Activated effector memory CD4-positive, alpha-beta T cell treated with anti-CD3 and anti-CD28 coated beads, Interleukin-2, amount 50 U/mL, for 16 hours (primary cell): ENCODE measurements around the gene TRAF2.
"Not testable (repeated sequence)": the region's sequence is repeated elsewhere in the genome, so short reads cannot be mapped to it uniquely, and the experiment has no call there.

ENCODE experiments used
- DNase-seq: peaks from one replicate; pipeline ENCODE4 v3.0.0-alpha.2; 2020

TRAF2 gene

DNA sequence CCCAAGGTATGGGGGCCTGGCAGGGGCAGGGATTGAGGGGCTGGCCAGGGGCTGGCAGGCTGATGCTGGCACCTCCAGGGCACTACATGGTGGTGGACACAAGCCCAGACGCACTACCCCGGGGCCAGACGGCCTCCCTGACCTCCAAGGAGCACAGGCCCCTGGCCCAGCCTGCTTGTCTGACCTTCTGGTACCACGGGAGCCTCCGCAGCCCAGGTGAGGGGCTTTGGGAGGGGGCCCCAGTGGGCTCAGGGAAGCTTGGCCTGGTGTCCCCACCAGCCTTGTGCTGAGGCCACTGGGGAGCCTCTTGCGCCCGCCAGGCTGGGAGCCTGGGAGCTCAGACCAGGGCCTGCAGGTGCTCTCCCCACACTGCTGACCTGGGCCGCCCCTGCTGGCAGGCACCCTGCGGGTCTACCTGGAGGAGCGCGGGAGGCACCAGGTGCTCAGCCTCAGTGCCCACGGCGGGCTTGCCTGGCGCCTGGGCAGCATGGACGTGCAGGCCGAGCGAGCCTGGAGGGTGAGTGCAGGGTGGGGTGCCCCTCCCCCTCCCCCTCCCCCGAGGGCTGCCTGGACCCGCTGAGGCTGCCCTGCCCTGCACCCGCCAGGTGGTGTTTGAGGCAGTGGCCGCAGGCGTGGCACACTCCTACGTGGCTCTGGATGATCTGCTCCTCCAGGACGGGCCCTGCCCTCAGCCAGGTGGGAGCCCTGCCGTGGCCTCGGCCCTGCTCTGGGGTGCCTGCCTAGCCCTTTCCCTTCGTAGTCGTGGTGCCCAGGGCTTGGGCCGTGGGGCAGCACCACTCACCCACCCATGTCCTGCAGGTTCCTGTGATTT is 28.5 kb upstream of the TRAF2 start:
- peak; percentile 61 for DNase-seq

- no peak for DNase-seq
These were observed 27.9 kb upstream of the TRAF2 start for GRCh38 chr9:136858452-136858843.

DNA sequence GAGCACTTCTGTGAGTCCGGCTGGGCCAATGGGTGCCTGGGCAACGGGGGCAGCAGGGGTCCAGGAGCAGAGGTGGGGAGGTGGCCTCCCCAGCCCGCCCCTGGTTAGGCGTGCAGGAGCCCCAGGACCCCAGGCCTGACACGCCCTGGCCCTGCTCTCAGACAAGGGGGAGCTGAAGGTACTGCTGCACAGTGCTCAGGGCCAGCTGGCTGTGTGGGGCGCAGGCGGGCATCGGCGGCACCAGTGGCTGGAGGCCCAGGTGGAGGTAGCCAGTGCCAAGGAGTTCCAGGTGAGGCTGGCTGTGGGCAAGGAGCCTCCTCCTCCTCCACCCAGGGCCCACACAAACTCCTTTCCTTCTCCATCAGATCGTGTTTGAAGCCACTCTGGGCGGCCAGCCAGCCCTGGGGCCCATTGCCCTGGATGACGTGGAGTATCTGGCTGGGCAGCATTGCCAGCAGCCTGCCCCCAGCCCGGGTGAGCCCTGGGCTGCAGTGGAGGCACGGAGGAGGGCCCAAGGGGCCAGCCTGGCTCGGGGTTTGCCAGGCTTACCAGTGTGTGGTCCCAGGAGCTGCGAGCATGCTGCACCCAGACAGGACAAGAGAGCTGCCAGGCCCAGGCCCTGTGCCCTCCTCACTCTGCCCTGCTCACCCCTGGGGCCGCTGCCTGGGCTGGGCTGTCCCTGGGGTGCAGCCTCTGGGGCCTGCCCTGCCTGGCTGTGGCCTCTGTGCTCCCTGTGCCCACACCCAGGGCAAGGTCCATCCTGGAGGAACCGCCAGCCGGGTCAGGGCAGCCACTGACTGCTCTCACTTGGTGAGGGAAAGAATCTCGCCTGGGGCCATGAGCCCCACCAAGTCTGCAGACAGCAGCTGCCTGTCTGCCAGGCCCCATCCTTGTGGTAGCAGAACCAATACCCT is 27.2 kb upstream of the TRAF2 start:
- DNase-seq, result no peak

GRCh38 chr9:136860529-136860928 is 25.8 kb upstream of the TRAF2 start:
- DNase-seq, result no peak

- DNase-seq, result no peak
These were observed 25.1 kb upstream of the TRAF2 start for GRCh38 chr9:136860933-136861873.

GRCh38 chr9:136861874-136862457 is 24.4 kb upstream of the TRAF2 start:
- no peak for DNase-seq

GRCh38 chr9:136862849-136863622 is 23.3 kb upstream of the TRAF2 start:
- no peak for DNase-seq

DNA sequence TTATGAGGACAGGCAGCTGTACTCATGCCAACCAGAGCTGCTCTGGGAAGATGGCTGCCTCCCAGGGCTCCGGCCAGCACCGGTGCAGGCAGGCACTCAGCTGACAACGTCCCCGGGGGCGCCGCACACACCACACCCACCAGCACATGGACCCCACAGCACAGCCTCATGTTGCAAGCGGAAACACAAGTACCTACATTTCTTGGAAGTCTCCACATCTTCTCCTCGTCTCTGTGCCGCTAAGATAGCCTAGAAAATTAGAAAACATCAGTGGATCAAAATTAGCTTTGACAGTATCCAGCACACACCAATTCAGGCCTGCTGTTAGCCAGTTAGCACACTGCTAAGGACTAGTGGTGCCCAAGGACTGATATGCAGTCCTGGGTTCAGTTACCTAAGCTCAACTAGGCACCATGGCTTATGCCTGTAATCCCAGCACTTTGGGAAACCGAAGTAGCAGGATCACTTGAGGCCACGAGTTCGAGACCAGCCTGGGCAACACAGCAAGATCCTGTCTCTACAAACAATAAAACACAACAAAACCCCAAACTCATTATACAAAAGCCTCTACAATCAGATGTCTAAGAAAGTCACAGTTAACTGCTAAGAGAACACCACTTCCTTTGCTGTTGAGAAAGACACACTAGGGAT is 22.6 kb upstream of the TRAF2 start:
- DNase-seq, result no peak

DNA sequence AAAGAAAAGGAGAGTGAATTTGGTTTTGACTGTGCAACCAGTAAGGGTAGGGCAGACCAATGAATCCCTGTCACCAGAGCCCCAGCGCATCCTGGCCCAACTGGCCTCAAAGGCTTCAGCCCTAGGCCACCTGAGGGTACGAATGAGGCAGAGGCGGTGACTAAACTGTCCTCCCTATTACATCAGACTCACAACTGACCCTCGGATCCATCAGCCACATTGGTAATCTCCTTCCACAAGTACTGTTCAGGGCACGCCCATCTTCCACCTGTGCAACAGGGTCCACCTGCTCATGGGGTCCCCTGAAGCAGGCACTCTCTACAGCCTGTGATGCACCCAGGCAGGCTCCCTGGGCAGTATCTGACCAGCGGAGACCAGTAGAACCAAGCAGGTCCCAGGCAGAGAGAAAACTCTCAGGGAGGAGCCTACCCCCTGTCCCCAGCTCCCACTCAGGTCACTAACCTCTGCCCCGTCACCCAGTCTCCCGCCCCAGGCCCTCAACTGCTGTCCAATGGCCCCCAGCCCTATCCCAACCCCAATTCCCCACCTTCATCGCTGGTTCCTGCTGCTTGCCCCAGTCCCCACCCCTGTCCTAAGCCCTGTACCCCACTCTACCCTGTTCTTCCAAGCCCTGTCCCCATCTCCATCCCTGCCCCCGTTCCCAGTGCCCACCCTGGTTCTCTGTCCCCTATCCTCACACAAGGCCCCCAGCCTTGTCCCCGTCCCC is 21.1 kb upstream of the TRAF2 start:
- DNase-seq, result no peak

- no peak for DNase-seq
These were observed 20.6 kb upstream of the TRAF2 start for GRCh38 chr9:136865768-136866103.

- peak; percentile 63 for DNase-seq
These were observed 19.4 kb upstream of the TRAF2 start for GRCh38 chr9:136866898-136867421.

DNA sequence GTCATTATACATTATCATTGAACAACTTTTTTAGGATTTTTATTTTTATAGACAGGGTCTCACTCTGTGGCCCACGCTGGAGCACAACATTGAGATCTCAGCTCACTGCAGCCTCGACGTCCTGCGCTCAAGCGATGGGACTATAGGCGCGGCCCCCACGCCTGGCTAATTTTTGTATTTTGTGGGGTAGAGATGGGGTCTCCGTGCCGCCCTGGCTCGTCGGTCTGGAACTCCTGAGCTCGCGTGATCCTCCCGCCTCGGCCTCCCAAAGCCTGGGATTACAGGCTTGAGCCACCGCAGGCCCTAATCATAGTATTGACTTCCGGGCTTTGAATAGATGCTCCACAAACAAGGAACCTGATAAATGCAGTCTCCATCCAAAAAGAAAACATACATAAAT is 18.8 kb upstream of the TRAF2 start:
- DNase-seq, result no peak

GRCh38 chr9:136867917-136868316 is 18.4 kb upstream of the TRAF2 start:
- no peak for DNase-seq

DNA sequence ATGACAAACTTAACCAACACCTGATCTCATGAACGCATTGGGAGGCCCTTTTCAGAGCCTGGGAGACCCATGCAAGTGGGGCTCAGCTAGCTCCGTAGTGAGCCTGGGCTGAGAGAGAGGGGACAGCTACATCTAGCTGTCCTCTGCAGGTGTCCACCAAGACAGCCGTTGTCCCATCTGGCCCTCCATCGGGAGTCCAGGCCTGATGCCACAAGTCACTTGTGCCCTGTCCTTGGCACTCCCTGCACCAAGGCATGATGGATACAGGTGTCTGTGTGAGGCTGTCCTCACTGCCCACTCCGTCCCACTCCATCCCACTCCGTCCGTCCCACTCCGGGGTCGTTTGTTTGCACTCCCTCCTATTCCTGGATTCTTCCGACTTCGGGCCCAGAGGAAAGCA is 17.7 kb upstream of the TRAF2 start:
- no peak for DNase-seq

GRCh38 chr9:136869611-136870010 is 16.7 kb upstream of the TRAF2 start:
- DNase-seq, result not testable (repeated sequence)

GRCh38 chr9:136875155-136875554 is 11.2 kb upstream of the TRAF2 start:
- DNase-seq, result no peak

DNA sequence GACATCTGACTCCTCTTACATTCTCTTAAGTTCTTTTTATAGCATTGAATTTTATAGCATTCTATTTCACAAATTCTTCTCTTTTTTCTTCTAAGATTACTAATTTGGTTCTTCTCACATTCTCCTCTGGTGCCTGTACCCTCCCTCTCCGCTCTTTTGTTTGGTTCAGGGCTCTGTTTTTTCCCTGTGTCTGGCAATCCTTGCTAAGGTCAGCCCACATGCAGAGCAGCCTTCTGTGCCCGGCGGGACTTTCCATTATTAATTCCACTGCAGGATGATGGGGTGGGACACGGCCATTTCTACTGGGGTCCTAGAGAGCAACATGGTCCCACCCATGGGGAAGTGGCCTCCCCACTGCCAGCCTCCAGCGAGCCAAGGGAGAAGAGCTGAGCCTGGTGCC is 9.8 kb upstream of the TRAF2 start:
- no peak for DNase-seq

GRCh38 chr9:136880651-136881050 is 5.7 kb upstream of the TRAF2 start:
- no peak for DNase-seq

GRCh38 chr9:136881691-136882108 is 4.6 kb upstream of the TRAF2 start:
- DNase-seq, result peak; percentile 85
